ENCODE data around the gene PLVAP.

The PLVAP gene

DNA sequence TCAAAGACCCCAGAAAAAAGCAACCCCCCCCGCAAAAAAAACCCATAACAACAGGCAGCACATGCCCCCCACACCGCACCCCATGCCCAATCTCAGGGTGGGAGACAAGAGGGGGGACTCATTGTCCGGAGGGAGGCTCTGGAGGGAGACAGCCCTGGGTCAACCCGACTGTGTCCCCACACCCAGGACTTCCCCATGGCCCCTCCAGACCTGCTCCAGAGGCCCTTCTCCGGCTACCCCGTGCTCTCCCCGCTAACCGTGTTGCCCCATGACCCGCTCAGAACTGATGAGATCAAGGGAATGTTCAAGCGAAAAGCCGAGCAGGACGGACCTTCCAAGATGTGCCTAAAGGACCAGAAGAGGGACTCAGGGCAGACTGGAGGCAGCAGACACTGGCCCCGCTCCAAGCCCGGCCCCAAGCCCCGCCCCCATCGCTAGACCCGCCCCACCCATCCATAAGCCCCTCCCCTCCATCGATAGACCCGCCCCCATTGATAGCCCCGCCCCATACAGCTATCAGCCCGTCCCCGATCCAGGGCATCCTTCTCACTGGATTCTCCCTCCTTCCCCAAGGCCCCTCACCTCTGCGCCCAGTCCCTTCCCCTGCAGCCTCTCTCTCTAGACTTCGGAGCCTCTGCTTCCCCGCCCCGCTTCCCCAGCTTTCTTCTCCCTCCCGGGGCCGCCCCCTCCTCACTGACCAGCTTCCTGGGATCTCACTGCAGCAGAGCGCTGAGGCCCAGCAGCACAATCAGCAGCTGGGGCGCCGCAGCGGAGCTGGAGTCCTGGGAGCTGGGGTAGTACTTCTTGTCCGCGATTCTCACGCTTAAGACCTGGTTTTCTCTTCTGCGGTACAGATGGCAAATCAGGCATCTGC is 26.1 kb upstream of the PLVAP start:
- no peak for TF ChIP-seq ELF4 (IDR thresholded peaks at IDR 0.05)
- no peak for TF ChIP-seq CTBP1 (IDR thresholded peaks at IDR 0.05; ENCODE audit: borderline replicate concordance)
- no peak for TF ChIP-seq NFRKB (IDR thresholded peaks at IDR 0.05)
- no peak for TF ChIP-seq SP1 (IDR thresholded peaks at IDR 0.05)
- no peak for TF ChIP-seq SUZ12 (IDR thresholded peaks at IDR 0.05)
- TF ChIP-seq FOXA1 (IDR thresholded peaks at IDR 0.05) = no peak
- no peak for TF ChIP-seq FOXK2 (IDR thresholded peaks at IDR 0.05)
- no peak for TF ChIP-seq TARDBP (IDR thresholded peaks at IDR 0.05)
- TF ChIP-seq FOXM1 (IDR thresholded peaks at IDR 0.05; ENCODE audit: borderline replicate concordance) = no peak
- TF ChIP-seq, protein P1, sequence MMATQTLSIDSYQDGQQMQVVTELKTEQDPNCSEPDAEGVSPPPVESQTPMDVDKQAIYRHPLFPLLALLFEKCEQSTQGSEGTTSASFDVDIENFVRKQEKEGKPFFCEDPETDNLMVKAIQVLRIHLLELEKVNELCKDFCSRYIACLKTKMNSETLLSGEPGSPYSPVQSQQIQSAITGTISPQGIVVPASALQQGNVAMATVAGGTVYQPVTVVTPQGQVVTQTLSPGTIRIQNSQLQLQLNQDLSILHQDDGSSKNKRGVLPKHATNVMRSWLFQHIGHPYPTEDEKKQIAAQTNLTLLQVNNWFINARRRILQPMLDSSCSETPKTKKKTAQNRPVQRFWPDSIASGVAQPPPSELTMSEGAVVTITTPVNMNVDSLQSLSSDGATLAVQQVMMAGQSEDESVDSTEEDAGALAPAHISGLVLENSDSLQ (IDR thresholded peaks at IDR 0.05) = no peak
- TF ChIP-seq BHLHE40 (IDR thresholded peaks at IDR 0.05; ENCODE audit: borderline replicate concordance) = no peak
- TF ChIP-seq L3MBTL2 (conservative IDR thresholded peaks at IDR 0.05) = no peak
- TF ChIP-seq LEF1 (IDR thresholded peaks at IDR 0.05; ENCODE audit: borderline replicate concordance) = no peak
- CTCF ChIA-PET = interaction anchor here (0.6 to 1.1 kb wide), 3 partner anchors 9 to 47 kb away, joined by 3 to 4 read pairs (median 3); no protein-coding TSS in a partner anchor
- DNase-seq (ENCODE audit: extremely low spot score) = peak; percentile 94
- POLR2A ChIA-PET = interaction anchor here (1.1 to 2.0 kb wide), 3 partner anchors 10 to 16 kb away, joined by 3 to 13 read pairs (median 11); partner anchors contain the start of gene MVB12A

DNA sequence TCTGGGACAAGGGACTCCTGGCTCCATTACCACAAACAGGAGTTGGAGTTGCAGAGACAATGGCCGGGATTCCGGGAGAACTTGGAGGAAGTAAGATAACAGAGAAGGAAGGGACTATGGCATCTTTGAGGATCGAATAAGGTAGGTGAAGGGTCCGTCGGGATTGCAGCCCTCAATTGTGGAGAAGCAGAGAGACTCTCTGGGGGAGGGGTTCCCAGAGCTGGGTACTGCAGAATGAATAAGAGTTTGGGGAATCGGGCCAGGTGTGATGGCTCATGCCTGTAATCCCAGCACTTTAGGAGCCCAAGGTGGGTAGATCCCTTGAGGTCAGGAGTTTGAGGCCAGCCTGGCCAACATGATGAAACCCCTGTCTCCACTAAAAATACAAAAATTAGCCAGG is 24.5 kb upstream of the PLVAP start:
- ChIA-PET POLR2A (no interaction called here), CTCF (no interaction called here)
- TF ChIP-seq, protein P1 (IDR thresholded peaks at IDR 0.05) = no peak
- no peak for TF ChIP-seq FOXA1 (IDR thresholded peaks at IDR 0.05)
- TF ChIP-seq FOXK2 (IDR thresholded peaks at IDR 0.05) = no peak
- no peak for TF ChIP-seq SUZ12 (IDR thresholded peaks at IDR 0.05)
- no peak for TF ChIP-seq FOXM1 (IDR thresholded peaks at IDR 0.05; ENCODE audit: borderline replicate concordance)
- TF ChIP-seq HDGF (IDR thresholded peaks at IDR 0.05; ENCODE audit: borderline replicate concordance) = no peak
- TF ChIP-seq ELF4 (IDR thresholded peaks at IDR 0.05) = no peak
- TF ChIP-seq BHLHE40 (IDR thresholded peaks at IDR 0.05; ENCODE audit: borderline replicate concordance) = no peak
- TF ChIP-seq CTBP1 (IDR thresholded peaks at IDR 0.05; ENCODE audit: borderline replicate concordance) = no peak
- TF ChIP-seq NFRKB (IDR thresholded peaks at IDR 0.05) = no peak
- TF ChIP-seq LEF1 (IDR thresholded peaks at IDR 0.05; ENCODE audit: borderline replicate concordance) = no peak
- TF ChIP-seq ZNF384 (IDR thresholded peaks at IDR 0.05) = no peak
- TF ChIP-seq SP1 (IDR thresholded peaks at IDR 0.05) = no peak
- no peak for TF ChIP-seq L3MBTL2 (conservative IDR thresholded peaks at IDR 0.05)
- TF ChIP-seq TARDBP (IDR thresholded peaks at IDR 0.05) = no peak
- no peak for DNase-seq (ENCODE audit: extremely low spot score)

DNA sequence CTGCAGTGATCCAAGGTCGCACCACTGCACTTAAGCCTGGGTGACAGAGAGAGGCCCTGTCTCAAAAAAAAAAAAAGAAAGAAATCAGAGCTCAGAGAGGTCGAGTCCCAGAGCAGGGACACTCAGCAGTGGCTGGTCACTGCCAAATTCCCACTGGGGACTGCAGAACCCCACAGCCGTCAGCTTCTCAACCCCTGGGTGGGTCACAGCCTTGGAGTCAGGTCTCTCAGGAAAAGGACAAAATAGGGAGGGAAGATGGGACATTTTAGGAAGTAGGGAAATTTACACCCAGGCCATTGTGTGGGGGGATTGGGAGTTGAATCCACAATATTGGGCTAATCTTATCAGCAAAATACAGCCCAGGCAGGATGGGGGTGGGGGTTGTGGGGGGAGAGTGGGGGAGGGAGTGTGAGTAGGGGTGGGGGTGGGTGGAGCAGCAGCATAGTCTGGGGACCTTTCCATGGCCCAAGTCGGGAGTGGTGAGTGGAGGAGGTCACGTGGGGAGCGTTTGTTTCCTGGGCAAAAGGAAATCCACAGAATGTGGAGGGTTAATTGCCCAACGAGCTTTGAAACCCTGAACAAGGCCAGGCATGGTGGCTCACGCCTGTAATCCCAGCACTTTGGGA is 21.9 kb upstream of the PLVAP start:
- POLR2A ChIA-PET = no interaction called here
- TF ChIP-seq FOXK2 (IDR thresholded peaks at IDR 0.05) (no peak), ELF4 (IDR thresholded peaks at IDR 0.05) (no peak), SUZ12 (IDR thresholded peaks at IDR 0.05) (no peak), L3MBTL2 (conservative IDR thresholded peaks at IDR 0.05) (no peak), SP1 (IDR thresholded peaks at IDR 0.05) (no peak)
- CTCF ChIA-PET = interaction anchor here (1.6 kb wide), 1 partner anchor 9 kb away, joined by 4 read pairs; no protein-coding TSS in a partner anchor

DNA sequence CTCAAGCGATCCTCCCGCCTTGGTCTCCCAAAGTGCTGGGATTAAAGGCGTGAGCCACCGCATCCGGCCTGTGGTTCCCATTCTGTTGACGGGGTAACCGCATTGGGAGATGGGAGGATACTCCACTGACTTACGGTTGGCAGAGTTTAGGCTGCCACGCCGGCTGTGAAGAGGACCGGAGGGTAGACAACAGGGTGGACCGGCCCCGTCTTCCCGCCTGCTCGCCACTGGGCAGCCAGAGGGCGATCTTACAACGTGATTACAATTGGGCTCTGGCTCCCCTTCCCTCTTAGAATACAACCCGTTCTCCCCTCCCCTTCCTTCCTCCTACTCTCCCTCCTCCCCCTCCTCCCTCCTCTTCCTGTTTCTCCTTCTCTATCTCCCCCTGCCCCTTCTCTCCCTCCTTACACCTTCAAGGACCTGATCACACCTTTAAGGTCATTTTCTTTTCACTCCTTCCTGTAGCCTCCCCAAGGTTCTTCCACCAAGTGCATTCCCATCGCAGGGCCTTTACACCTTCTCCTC is 17.8 kb upstream of the PLVAP start:
- POLR2A ChIA-PET = no interaction called here
- CTCF ChIA-PET = interaction anchor here (1.4 kb wide), 1 partner anchor 61 kb away, joined by 4 read pairs; the partner anchor contains the start of gene ANO8
- DNase-seq (ENCODE audit: extremely low spot score) = peak; percentile 70
- TF ChIP-seq SUZ12 (IDR thresholded peaks at IDR 0.05) (no peak), TARDBP (IDR thresholded peaks at IDR 0.05) (no peak), FOXM1 (IDR thresholded peaks at IDR 0.05; ENCODE audit: borderline replicate concordance) (no peak), HDGF (IDR thresholded peaks at IDR 0.05; ENCODE audit: borderline replicate concordance) (no peak), BHLHE40 (IDR thresholded peaks at IDR 0.05; ENCODE audit: borderline replicate concordance) (no peak), CTBP1 (IDR thresholded peaks at IDR 0.05; ENCODE audit: borderline replicate concordance) (no peak), FOXK2 (IDR thresholded peaks at IDR 0.05) (no peak), ELF4 (IDR thresholded peaks at IDR 0.05) (no peak), FOXA1 (IDR thresholded peaks at IDR 0.05) (no peak), ZNF384 (IDR thresholded peaks at IDR 0.05) (no peak), L3MBTL2 (conservative IDR thresholded peaks at IDR 0.05) (no peak), NFRKB (IDR thresholded peaks at IDR 0.05) (no peak), ARNT (IDR thresholded peaks at IDR 0.05) (no peak), LEF1 (IDR thresholded peaks at IDR 0.05; ENCODE audit: borderline replicate concordance) (no peak), SP1 (IDR thresholded peaks at IDR 0.05) (no peak)
- TF ChIP-seq, protein P1 (IDR thresholded peaks at IDR 0.05) = no peak; the same call in 1 of the 2 replicates

More for the DNA sequence above, 21.9 kb upstream of the PLVAP start:
- no peak for DNase-seq (ENCODE audit: extremely low spot score)

DNA sequence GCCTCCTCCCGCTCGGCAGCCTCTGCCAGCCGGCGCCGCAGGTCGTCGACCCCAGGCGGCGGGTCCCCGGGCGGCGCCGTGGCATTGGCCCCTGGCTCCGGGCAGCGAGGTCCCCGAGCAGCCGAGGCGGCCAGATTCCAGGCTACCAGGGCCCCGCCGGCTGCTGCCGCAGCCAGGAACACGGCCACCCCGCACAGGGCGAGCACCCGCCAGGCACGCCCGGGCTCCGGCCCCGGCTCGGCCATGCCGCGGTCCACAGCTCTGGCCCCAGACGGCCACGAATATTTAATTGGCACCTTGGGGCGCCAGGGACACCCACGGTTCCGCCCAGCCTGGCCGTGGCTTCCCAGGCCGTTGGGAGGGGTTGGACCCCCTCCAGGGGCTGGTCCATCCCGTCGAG is 16.8 kb upstream of the PLVAP start, which contains the start of gene CCDC194:
Gene CCDC194, minus strand, starts transcription at position 283 of the 400 bp plus-strand sequence. Its CDS starts 38 bp downstream, at position 245.
- TF ChIP-seq SUZ12 (IDR thresholded peaks at IDR 0.05) = no peak
- TF ChIP-seq TARDBP (IDR thresholded peaks at IDR 0.05) = no peak
- no peak for TF ChIP-seq SP1 (IDR thresholded peaks at IDR 0.05)
- no peak for TF ChIP-seq FOXK2 (IDR thresholded peaks at IDR 0.05)
- TF ChIP-seq BHLHE40 (IDR thresholded peaks at IDR 0.05; ENCODE audit: borderline replicate concordance) = no peak
- TF ChIP-seq, protein P1 (IDR thresholded peaks at IDR 0.05) = no peak
- TF ChIP-seq FOXA1 (IDR thresholded peaks at IDR 0.05) = no peak
- no peak for TF ChIP-seq ELF4 (IDR thresholded peaks at IDR 0.05)
- TF ChIP-seq L3MBTL2 (conservative IDR thresholded peaks at IDR 0.05) = no peak
- TF ChIP-seq CTBP1 (IDR thresholded peaks at IDR 0.05; ENCODE audit: borderline replicate concordance) = no peak
- TF ChIP-seq ARNT (IDR thresholded peaks at IDR 0.05) = no peak
- no peak for TF ChIP-seq HDGF (IDR thresholded peaks at IDR 0.05; ENCODE audit: borderline replicate concordance)
- no peak for TF ChIP-seq LEF1 (IDR thresholded peaks at IDR 0.05; ENCODE audit: borderline replicate concordance)
- no peak for TF ChIP-seq NFRKB (IDR thresholded peaks at IDR 0.05)
- no peak for TF ChIP-seq ZNF384 (IDR thresholded peaks at IDR 0.05)
- TF ChIP-seq FOXM1 (IDR thresholded peaks at IDR 0.05; ENCODE audit: borderline replicate concordance) = no peak
- DNase-seq (ENCODE audit: extremely low spot score) = no peak
- ChIA-PET CTCF (interaction anchor here (0.6 to 1.4 kb wide), 3 partner anchors 59 to 373 kb away, joined by 3 to 4 read pairs (median 3); partner anchors contain the start of gene ANO8), POLR2A (no interaction called here)

All from HEK293T (cell line).